ENCODE data around the gene BCORL1.

- TF ChIP-seq CTCF (IDR thresholded peaks at IDR 0.05) (no peak), POLR2A (IDR thresholded peaks at IDR 0.05) (no peak)
Observed at GRCh38 chrX:130055103-130055502, 72.7 kb downstream of the BCORL1 start.

Data from thyroid gland (tissue), 4 donors.